H1 (cell line): ENCODE data around the gene MAGI2. TPM values are rescaled to one million over a fixed set of nuclear protein-coding genes. Genes with fewer than 3 reads are reported as not detected.

Experiments used
- ATF2 ChIP-seq: IDR thresholded peaks from 2 replicates; pipeline ENCODE4 v1.6.1; 2012; ENCODE audit warnings: low read length, inconsistent platforms
- RAD21 ChIP-seq, 2 experiments: IDR thresholded peaks in 1 of 2; conservative IDR thresholded peaks in 1 of 2; 2 replicates each; pipeline ENCODE4 v1.6.1; 2011; ENCODE audit warnings: low read depth in 2 of 2, low read length in 2 of 2, improper control_type of control experiment in 1 of 2, inconsistent platforms in 1 of 2, mild to moderate bottlenecking in 1 of 2, moderate library complexity in 1 of 2
- polyA plus RNA-seq, 7 experiments: library from polyadenylated mRNA; depleted of rRNA in 3 of 7; stranded (reverse) in 5 of 7; unstranded in 2 of 7; fragments of >200 nt in 5 of 7; fragments of 200-250 nt in 2 of 7; gene quantifications; 1 replicate in 5 of 7; 2 replicates in 1 of 7; 4 replicates in 1 of 7; pipeline versions ENCODE4 v1.2.1 to v1.2.3, GENCODE V29; 2011 to 2013; ENCODE audit warnings: missing spikeins in 2 of 7, mixed read lengths in 2 of 7
- total RNA-seq: library from RNA; stranded (reverse); fragmentation: NEBNext Ultra II Directional; extraction: Animal tissue kit (Norgen Biotek cat#: 25700); gene quantifications from 2 replicates; pipeline ENCODE4 v1.2.1, GENCODE V29; 2021

Gene MAGI2
- total and polyA plus RNA-seq, 2 of the 8 experiments (the other 6 are each of a cell fraction or from before 2014, with no cell fraction given): 6.0 to 27.3 TPM

GRCh38 chr7:79091011-79091410, 362.5 kb downstream of the MAGI2 start (continued):
- TF ChIP-seq ATF2 (no peak), RAD21 (IDR thresholded peaks at IDR 0.05 in 1 of 2, conservative IDR thresholded peaks at IDR 0.05 in 1 of 2; ENCODE audit: low read depth in 2 of 2, low read length in 2 of 2) (no peak)
- TF ChIP-seq, all 59 proteins: peak for 0
